NCI-H128 (cell line): ENCODE measurements around the gene PRR4.

ENCODE experiments used
- DNase-seq: peaks from one replicate; lab custom pipeline; 2025; ENCODE audit not compliant: unreplicated experiment; lab: John Stamatoyannopoulos, UW

The PRR4 gene, protein sequence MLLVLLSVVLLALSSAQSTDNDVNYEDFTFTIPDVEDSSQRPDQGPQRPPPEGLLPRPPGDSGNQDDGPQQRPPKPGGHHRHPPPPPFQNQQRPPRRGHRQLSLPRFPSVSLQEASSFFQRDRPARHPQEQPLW

DNA sequence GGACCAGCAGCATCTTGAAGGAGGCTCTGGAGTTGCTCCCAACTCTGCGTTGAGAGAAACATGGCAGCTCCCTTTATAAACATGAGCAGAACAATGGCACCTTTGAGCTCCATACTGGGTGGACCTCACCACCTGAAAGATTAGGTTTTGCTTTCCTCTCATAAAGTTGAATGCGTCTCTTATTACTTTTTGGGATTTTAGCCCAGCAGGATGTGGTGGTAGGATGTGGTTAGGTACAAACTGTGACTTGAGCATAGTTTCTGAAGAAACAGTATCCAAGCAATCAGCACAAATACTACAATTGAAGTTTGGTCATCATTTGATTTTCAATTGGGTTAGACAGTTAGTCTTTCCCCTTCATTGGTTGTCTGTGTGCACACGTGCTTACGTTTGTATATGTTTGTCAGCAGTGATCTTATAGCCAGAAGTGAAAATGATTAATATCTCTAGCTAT, at the start of gene PRR4:
Gene PRR4 (minus strand): TSS at position 51 of the 454 bp plus-strand sequence. CDS start 38 bp downstream, at position 13.
- DNase-seq = no peak

DNA sequence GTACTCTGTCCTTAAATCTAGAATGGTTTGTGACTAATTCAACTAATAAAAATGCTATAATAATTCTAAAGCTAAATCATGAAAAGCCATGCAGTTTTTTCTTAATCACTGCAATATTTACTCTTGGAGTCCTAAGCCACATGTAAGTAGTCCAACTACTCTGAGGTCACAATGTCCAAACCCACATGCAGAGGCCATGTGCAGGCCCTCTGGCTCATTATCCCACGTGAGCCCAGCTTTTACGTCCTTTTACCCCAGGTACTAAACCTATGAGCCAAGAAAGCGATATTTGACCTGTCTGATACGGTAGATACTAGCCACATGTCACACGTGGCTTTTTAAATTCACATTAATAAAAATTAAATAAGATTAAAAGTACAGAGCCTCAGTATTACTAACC, 47.6 kb upstream of the PRR4 start:
- DNase-seq = no peak

DNA sequence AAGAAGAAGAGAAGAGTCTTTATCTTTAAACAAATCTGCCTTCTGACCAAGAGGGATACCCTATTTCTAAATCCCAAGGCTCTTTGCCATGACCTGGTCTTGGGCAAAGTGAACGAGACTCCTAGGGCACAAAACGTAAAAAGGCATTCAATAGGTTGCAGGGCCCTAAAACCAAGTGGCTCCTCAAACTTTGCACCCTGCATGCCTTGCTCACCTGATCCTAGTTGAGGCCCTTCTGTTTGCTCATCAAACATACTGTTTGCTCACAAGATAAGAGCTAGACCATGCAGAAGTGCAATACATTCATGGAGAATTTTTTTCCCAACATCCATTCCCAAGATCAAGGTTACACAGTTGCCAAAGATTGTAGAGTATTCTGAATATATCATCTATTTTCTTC, 42.7 kb upstream of the PRR4 start:
- DNase-seq = no peak

DNA sequence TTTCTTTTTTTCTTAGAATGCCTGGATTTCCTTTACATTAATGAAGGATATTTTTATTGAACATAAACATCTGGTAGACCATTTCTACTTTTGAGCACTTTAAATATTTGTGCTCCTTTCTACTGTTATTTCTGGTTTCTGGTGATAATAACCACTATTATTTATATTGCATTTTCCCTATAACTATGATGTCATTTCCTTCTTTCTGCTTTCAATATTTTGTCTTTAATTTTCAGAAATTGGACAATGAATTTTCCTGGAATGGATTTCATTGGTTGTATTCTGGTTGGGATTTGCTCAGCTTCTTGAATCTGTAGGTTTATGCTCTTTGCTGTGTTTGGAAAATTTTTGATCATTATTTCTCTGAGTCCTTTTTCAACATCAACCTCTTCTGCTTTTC, 40.0 kb upstream of the PRR4 start:
- no peak for DNase-seq

DNA sequence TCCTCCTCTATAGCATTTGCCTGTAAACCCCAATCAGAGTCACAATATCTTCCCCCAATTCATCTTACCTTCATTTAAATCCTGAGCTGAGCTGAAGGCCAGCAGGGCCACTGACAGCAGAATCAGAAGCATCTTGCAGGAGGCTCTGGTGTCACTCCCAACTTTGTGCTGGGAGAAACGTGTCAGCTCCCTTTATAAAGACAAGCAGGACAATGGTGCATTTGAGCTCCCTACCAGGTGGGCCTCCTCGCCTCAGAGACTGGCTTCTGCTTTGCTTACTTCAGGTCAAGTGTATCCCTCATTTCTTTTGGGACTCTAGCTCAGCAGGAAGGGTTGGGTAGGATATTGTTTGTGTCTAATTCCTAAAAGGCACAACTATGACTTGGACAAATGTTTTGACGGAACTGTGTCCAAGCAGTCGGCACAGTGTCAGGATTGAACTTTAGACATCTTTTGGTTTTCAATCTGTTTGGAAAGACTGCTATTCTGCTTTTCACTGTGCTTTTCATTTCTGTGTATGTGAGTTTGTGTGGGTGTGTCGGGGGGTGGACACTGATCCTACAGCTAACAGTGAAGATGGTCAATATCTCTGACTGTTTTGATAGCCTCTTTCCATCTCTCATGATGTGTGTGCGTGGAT, 34.9 kb upstream of the PRR4 start, which contains the start of gene PRH1:
Gene PRH1 (minus strand): TSS at position 170 of the 640 bp plus-strand sequence. CDS start 38 bp downstream, at position 132.
- no peak for DNase-seq

DNA sequence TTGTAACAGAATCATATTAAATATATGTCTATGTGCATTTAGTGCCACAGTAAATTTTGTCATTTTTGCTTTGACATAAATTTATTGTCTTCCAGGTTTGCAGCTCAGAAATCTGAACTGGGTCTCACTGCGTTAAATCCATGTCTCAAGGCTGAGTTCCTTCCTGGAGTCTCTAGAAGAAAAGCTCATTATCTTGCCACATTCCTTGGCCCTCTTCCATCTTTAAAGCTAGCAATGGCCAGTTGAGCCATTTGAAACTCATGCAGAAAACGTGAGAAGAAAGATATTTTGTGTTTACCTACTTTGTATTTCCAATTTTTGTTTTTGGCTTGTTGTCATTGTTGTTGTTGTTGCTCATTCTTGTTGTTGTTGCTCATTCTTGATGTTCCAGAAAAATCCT, 24.1 kb upstream of the PRR4 start:
- DNase-seq = no peak

DNA sequence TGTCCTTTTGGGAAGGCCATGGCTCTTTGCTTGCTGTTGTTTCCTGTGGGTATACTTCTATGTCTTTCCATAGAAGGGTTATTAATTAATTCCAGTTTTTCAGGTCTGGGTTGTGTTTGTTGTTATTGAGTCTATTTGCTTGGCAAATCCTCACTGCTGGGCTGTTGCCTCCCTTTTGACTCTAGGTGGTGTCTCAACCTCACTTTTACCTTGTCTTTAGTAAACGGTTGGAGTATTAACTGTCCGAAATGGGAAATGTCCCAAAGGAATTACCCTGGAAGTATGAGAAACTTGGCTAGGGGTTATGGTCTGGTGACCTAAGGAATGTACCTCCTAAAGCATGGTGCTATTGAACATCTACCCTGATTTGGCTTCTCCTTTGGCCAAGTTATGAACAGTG, 18.1 kb upstream of the PRR4 start:
- DNase-seq = no peak

DNA sequence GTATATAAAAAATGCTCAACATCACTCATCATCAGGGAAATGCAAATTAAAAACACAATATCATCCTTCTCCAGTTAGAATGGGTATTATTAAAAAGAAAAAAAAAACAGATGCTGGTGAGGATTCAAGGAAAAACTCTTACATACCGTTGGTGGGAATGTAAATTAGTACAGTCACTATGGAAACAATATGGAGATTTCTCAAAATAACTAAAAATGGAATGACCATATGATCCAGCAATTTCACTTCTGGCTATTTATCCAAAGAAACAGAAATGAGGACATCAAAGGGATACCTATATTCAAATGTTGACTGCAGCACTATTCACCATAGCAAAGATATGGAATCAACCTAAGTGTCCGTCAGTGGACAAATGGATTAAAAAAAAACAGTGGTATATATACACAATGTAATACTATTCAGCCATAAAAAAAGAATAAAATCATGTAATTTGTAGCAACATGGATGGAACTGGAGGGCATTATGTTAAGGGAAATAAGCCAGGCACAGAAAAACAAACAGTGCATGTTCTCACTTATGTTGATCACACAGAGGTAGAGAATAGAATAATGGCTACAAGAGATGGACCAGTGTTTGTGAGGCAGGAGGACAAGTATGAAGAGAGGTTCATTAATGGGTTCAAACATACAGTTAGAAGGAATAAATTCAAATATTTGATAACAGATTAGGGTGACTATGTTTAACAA, 14.4 kb upstream of the PRR4 start:
- DNase-seq = no peak

DNA sequence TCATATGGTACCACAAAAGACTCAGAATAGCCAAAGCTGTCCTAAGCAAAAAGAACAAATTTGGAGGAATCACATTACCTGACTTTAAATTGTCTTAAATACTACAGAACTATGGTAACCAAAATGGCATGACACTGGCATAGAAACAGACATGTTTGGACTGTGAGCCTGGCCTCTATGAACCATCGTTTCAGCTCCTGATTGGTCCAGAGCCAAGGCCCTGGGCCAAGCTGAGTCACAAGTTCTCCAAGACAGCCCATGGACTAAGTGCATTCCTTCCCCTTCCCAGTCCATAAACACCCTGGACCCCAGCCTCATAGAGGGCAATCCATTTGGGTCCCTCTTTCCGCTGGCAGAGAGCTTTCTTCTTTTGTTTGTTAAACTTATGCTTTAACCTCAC, 12.1 kb upstream of the PRR4 start:
- no peak for DNase-seq

DNA sequence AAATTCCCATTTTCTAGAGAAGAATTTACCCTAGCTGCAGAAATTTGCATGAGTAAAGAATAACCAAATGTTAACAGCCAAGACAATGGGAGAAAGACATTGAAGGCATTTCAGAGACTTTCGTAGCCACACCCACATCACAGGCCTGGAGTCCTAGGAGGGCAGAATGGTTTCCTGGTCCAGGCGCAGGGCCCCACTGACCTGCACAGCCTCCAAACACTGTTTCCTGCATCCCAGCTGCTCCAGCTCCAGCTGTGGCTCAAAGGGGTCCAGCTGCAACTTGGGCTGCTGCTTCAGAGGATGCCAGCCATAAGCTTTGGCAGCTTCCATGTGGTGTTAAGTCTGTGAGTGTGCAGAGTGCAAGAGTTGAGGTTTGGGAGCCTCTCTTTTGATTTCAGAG, 6.5 kb upstream of the PRR4 start:
- no peak for DNase-seq

DNA sequence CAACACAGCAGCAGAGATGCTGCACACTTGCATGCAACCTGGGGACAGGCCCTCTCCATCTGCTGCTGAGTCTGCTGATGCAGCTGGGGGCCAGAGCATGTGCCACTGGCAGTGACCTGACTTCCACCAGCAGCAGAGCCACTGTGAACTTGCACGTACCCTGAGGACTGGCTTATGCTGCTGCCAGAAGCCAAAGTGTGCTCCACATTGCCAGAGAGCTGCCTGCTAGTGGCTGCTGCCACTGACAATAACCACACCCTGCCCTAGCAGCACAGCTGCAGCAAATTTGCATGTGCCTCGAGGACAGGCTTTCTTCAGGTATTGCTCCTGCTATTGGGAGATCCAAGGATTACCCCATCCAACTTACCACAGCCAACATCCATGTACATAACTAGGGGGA, 4.5 kb upstream of the PRR4 start:
- DNase-seq = no peak

DNA sequence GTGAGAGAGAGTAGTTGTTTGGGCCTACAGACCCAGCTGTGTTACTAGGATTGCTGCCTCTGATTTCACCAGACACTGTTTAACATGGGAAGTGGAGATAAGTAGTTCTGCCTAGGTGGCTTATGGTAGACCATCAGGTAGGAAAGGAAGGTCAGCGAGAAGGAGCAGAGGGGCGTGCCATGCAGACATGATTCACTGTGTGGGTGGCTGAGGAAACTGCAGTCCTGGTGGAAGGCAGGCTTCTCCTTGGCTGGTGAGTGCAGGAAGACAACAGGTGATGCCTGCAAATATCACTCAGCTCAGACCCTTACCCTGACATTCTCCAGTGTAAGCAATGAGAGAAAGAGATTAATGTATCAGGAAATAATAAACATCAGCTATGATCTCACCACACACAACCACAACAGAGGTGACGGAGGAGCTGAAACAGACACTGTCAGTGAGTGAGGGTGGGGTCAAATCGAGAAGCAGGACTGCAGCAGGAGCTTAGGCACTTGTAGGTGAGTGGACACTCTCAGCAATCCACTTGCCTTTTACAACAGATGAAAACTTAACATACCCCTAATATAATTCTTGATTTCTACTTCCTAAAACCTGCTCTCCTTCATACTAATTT, 2.1 kb upstream of the PRR4 start:
- no peak for DNase-seq

DNA sequence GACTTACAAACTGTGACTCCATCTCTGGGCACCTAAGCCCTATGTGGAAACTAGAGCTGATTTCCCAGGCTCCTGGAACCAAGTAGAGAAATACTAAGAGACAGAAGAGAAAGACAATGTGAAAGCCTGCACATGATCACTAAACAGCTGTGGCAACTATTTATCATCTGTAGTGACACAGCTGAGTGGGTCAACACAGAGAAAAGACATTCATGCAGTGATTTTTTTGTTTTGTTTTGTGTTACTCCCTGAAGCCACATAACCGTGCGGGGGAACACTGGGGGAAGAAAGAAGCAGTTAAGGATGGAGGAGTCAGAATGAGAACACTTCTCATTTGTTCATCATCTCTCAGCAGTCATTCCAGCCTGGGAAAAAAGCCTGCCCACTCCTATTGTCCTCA, 1.5 kb downstream of the PRR4 start:
- DNase-seq = no peak

DNA sequence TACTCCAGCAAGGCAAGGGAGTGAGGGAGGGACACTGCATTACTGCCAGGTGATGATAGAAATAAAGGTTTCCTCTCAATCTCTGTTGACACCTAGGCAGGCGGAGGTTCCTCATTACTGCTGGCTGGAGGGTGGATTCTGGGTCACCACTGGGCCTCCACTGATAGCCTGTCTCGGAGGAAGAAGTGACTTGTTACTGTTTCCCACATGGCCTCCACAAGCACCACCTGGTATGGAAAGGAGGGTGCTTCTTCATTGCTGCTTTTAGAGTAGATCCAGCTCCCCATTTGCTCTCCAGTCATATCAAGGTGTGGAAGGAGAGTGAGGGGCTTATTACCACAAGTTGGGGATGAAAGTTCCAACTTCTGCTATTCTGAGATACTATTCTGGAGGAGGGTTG, 6.4 kb downstream of the PRR4 start:
- no peak for DNase-seq

DNA sequence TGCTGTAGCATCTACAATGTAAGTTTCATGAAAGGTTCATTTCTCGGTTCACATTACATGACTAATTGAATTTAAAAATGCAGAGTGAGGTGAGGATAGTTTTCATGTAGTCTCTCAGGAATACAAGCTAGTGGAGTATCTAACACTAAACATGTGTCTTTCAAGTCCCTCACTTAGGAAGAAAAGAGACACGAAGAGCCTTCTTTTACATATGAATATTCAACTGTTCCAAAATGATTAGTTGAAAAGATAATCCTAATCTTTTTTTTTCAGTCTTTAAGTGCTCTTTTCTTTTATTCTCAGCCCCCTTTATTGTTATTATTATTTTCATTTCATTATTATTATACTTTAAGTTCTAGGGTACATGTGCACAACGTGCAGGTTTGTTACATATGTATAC, 10.8 kb downstream of the PRR4 start:
- DNase-seq = no peak

DNA sequence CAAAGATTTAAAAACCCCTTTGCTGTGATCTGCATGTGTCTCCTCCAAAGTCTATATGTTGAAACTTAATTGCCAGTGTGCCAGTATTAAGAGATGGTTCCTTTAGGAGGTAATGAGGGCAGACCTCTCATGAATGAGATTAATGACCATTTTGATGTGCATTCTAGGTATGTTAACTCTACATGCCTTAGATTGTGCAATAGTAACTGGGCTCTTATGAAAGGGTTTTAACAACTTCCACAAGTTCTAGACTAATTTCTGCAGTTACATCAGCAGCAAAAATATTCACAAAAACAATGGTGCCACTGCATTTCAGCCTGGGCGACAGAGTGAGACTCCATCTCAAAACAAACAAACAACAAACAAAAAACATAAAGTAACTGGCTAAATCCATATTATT, 19.3 kb downstream of the PRR4 start:
- DNase-seq = no peak

DNA sequence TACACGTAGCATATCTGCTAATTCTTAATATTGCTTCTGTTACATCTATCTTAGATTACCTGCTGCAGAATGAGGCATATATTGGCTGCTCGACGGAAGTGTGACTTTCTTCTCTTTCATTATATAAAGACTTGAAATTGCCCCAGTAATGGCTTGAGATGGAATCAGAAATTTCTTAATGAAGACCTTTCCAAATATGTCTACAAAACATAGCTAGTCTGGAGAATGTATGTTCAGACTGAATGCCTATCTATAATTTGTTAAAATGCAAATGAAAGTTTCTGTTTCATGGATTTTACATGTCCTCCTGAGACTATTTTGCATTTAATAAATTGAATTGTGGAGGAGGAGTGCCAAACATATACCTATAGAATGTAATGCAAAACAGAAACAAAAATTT, 23.0 kb downstream of the PRR4 start, which contains the start of gene TAS2R10:
Gene TAS2R10 (minus strand): TSS at position 101 of the 400 bp plus-strand sequence. CDS start 89 bp downstream, at position 12.
- DNase-seq = no peak

DNA sequence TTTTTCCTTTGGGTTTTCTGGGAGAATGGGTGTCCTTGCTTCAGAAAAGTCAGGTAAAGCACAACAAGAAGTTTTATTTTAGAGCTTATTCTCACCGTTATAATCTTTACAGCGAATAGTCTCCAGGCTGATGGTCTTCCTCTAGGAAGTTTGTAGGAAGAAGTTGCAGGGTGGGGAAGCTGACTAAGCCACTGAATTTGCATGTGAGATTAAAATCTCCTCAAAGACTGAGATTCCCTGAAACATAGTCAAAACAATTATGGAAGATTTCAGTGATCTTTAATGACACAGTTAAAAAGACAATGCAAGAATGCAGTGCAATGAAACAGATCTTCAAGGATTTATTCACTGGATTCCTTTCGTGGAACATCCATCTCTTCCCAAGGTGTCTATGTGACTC, 24.3 kb downstream of the PRR4 start:
- no peak for DNase-seq

DNA sequence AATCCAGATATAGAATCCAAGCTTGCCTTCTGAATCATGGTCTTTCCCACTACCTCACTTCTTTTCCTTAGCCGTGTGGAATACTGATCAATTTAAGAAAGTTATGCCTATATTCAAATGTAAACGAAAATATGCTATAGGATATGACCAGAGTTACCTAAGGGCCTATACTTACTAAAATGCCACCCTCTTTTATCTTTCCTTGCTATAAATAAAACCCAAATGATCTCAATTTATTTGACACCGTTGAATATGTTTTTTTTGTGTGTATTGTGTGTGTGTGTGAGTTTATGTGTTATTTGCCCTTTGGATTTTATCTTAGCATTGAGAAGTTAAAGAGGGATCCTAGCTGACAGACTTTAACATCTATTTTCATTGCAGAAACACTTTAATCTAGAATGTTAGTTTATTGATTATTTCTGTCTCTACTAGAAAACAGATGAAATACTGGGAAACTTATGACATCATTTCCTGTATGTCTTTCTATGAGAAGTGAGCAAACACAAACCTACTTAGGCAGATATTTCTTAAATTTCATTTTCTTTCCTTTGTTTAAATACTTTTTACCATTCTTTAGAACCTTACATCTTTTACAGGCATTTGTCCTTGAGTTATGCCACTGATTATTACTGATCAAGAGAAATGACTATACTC, 37.3 kb downstream of the PRR4 start:
- DNase-seq = no peak

DNA sequence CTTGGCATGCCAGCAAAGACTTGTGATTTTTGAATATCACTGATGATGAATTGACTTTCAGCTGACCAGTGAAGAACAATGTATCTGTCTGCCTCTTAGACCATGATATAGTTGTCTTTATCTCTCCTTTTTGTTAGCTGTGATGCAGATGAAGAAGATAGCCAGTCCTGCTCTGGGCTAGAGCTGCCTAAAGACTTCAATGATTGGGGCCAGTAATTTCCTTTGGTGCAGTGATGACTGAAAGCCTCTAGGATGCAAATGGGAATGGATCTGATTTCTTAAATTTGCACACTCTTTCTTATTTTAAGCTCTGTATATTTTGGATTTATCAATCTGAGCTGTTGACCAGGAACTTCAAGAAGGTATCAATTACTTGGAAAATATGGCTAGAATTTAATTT, 39.2 kb downstream of the PRR4 start, which contains the start of gene TAS2R9:
Gene TAS2R9 (minus strand): TSS at position 101 of the 400 bp plus-strand sequence. CDS start 93 bp downstream, at position 8.
- DNase-seq = no peak

DNA sequence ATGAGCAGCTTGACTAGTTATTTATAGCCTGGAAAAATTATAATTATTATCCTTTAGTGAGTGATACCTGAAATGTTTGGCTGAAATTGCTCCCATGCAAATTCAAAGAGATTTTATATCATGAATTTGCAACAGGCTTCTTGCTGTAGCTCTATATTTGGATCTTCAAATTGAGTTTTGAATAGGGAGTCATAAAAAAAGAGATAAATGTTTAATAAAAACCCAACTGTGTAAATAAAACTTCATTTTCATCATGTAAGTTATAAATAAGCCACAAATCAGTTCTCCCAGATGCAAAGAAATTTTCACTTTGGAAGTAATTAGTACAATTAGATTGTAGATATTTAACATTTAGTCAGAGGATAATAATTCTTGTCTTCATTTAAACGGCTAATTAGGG, 42.1 kb downstream of the PRR4 start, which contains the start of gene TAS2R8:
Gene TAS2R8 (minus strand): TSS at position 101 of the 400 bp plus-strand sequence. CDS start 306 bp downstream, outside the sequence.
- no peak for DNase-seq
